HUES6 (cell line): ENCODE measurements around the gene LILRB2.
"Not testable (repeated sequence)": the region's sequence is repeated elsewhere in the genome, so short reads cannot be mapped to it uniquely, and the experiment has no call there.

Experiments
- H3K27ac ChIP-seq: 2 replicates; pipeline ENCODE4 v1.7.0; 2013; ENCODE audit warnings: low read depth, mild to moderate bottlenecking, low read length, inconsistent platforms
- H3K27me3 ChIP-seq: 2 replicates; pipeline ENCODE4 v1.6.1; 2013; ENCODE audit warnings: low read length; ENCODE audit not compliant: control insufficient read depth, insufficient read depth
- H3K36me3 ChIP-seq: 2 replicates; pipeline ENCODE4 v1.6.1; 2013; ENCODE audit warnings: low read length; ENCODE audit not compliant: control insufficient read depth, insufficient read depth
- H3K4me1 ChIP-seq: 2 replicates; pipeline ENCODE4 v1.6.1; 2013; ENCODE audit warnings: low read length; ENCODE audit not compliant: control insufficient read depth, insufficient read depth
- H3K4me3 ChIP-seq: 2 replicates; pipeline ENCODE4 v1.5.1; 2013; ENCODE audit warnings: low read depth, low read length
- H3K9ac ChIP-seq: one replicate; pipeline ENCODE4 v1.6.1; 2013; ENCODE audit warnings: mild to moderate bottlenecking, low read length
- H3K9me3 ChIP-seq: 2 replicates; pipeline ENCODE4 v1.6.1; 2013; ENCODE audit warnings: low read depth, low read length; ENCODE audit not compliant: control insufficient read depth, insufficient read depth

Gene LILRB2

DNA sequence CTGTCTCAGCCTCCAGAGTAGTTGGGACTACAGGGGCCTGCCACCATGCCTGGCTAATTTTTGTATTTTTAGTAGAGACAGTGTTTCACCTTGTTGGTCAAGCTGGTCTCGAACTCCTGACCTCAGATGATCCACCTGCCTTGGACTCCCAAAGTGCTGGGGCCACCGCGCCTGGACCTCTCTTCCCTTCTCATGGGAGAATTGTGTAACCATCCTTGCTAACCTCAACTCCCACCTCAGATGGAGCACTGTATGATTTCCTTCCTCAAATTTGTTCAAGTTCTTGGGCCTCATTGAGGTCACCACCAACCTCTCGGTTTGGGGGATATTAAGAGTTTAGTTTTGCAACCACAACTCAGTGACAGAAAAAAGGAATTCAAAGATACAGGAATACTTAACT, 21.3 kb upstream of the LILRB2 start:
- Histone ChIP-seq H3K27ac (no peak overlapping the region), H3K9ac (no peak overlapping the region), H3K27me3 (peaks cover 41% of the 10 kb centered on the region), H3K4me1 (no peaks in the 10 kb centered on the region), H3K4me3 (no peak overlapping the region), H3K9me3 (no peaks in the 10 kb centered on the region), H3K36me3 (no peaks in the 10 kb centered on the region)

DNA sequence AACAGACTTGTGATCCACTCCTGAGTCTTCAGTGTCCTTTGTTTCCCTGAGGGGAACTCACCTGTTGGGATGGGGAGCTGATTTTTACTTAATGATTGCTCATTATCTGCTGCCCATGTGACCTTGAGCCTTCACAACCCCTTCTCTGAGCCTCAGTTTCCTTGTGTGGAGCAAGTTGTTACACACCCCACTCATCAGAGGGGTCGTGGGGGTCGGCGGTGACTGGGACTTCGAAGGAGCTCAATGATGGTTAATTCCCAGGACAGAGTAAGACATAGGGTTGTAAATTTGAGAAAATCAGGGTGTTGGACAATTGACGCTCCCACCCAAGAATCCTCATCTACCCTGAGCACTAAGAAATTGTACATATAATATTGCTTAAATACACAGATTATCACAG, 18.6 kb upstream of the LILRB2 start:
- peaks cover 37% of the 10 kb centered on the region for H3K27me3 ChIP-seq
- no peaks in the 10 kb centered on the region for H3K9me3 ChIP-seq
- no peaks in the 10 kb centered on the region for H3K36me3 ChIP-seq
- H3K4me1 ChIP-seq = no peaks in the 10 kb centered on the region
- H3K9ac ChIP-seq = no peak overlapping the region
- H3K4me3 ChIP-seq = no peak overlapping the region
- no peak overlapping the region for H3K27ac ChIP-seq

DNA sequence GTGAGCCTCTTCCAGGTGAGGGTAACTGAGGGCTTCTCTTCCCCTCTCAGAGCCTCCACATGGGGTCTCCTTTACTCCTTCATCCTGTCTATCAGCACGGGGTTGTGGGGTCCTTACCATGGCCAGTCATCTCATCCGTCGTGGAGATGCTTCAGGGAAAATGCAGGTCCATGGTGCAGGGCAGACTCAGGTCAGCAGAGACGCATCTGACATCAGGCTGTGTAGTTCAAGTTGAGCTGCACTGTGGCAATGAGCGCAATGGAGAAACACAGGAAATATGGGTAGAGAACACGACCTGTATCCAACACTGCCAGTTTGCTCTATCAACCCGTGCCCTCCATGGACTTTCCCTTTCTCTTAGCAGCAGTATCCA, 18.2 kb upstream of the LILRB2 start:
- no peak overlapping the region for H3K4me3 ChIP-seq
- H3K9ac ChIP-seq = no peak overlapping the region

DNA sequence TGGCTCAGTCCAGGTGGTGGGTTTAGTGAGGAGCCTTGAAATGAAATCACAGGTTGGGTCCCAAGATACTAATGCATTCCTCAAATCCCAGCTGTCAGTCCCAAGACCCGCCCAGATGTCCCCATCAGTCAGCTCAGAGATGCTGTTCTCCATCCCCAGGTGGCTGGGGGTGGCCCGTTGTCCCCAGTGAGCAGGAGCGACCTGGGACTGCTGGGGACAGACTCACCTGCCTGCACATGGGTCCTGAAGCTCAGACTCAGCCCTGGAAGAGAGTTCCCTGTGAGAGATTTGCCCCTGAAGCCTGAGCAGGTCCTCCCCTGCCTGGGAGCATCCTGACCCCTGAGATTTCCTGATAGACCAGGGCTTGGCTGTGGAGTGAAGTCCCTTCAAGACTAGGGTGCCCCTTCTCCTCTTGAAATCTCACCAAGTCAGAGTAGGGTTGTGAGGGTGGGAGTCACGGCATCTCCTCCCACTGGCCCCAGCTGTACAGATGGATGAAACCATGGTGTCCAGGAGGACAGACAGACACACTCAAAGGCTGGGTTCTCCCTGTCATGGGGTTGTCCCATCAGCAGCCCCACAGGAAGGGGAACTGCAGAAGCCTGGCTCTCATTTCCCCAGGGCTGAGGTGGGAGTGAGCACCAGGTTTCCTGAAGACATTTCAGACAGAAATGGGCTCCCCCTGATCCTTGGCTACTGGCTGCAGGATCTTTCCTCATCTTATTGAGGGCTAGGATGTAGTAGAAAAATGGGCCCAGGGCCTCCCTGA, 17.6 kb upstream of the LILRB2 start:
- peaks cover 47% of the 10 kb centered on the region for H3K27me3 ChIP-seq
- no peak overlapping the region for H3K9ac ChIP-seq
- H3K36me3 ChIP-seq = no peaks in the 10 kb centered on the region
- H3K9me3 ChIP-seq = no peaks in the 10 kb centered on the region
- H3K27ac ChIP-seq = no peak overlapping the region
- no peak overlapping the region for H3K4me3 ChIP-seq
- no peaks in the 10 kb centered on the region for H3K4me1 ChIP-seq

More for the DNA sequence above, 18.2 kb upstream of the LILRB2 start:
- Histone ChIP-seq H3K36me3 (no peaks in the 10 kb centered on the region), H3K9me3 (no peaks in the 10 kb centered on the region), H3K27me3 (peaks cover 41% of the 10 kb centered on the region), H3K27ac (no peak overlapping the region), H3K4me1 (no peaks in the 10 kb centered on the region)

DNA sequence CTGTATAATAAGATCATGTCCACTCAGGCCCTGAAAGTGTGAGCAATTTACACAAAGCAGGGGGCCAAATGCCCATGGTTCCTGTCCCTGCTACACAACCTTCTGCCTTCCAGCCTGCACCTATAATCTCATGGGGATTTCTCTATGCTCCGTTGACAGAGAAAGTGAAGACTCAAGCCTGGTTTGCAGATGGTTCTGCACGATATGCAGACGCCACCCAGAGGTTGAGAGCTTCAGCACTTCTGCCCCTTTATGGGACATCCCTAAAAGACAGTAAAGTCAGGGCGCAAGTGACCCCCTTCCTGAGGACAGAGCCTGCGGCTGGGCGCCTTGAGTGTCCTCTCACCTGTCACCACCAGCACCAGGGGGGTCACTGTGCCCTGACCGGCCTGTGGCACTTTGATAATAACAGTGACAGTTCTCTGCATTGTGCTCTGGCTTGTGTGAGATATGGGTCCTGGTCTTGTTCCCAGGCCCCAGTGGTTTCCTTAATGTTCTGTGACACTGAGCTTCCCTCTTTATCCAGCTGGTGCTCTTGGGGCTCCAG, 16.9 kb upstream of the LILRB2 start:
- Histone ChIP-seq H3K4me3 (no peak overlapping the region), H3K36me3 (no peaks in the 10 kb centered on the region), H3K27me3 (peaks cover 54% of the 10 kb centered on the region)

DNA sequence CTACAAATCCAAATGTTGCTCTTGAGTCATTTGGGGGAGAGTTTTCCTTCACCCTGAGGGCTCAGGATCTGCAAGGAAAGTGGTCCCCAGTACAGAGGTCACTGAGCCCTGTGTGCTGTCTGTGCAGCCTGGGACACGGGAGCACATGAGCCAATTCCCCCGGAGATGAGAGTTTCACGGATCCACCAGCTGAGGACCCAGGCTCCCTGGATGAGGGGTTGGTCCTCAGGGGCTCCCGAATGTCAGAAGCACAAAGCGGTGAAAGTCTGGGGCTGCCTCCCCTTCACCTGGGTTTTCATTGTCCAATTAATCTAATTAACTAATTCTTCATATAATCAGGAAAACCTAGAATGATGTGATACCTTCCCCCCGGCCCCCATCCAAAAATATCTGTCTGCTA, 13.6 kb upstream of the LILRB2 start:
- H3K27ac ChIP-seq = no peak overlapping the region
- no peaks in the 10 kb centered on the region for H3K36me3 ChIP-seq
- no peaks in the 10 kb centered on the region for H3K9me3 ChIP-seq
- no peak overlapping the region for H3K4me3 ChIP-seq
- H3K27me3 ChIP-seq = peaks cover 41% of the 10 kb centered on the region
- H3K4me1 ChIP-seq = no peaks in the 10 kb centered on the region
- H3K9ac ChIP-seq = no peak overlapping the region

More for the DNA sequence above, 16.9 kb upstream of the LILRB2 start:
- H3K9me3 ChIP-seq = no peaks in the 10 kb centered on the region
- no peaks in the 10 kb centered on the region for H3K4me1 ChIP-seq
- no peak overlapping the region for H3K9ac ChIP-seq
- H3K27ac ChIP-seq = no peak overlapping the region

DNA sequence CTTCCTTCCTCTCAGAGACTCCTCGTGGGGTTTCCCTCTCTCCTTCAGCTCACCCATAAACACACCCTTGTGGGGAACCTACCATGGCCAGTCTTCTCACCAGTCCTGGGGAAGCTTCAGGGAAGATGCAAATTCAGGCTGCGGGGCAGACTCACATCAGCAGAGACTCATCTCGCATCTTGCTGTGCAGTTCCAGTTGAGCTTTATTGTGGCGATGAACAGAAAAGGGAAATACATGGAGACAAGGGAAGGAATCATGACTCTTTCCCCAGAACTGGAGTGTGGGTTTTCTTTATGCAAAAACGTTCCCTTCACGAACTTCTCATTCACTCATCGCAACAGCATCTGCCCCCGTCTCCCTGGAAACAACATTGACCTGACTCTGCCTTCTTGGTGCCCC, 8.2 kb upstream of the LILRB2 start:
- not testable (repeated sequence) for H3K27ac ChIP-seq, H3K9ac ChIP-seq, H3K36me3 ChIP-seq, H3K4me1 ChIP-seq, H3K9me3 ChIP-seq, H3K4me3 ChIP-seq
- peaks cover 18% of the 10 kb centered on the region for H3K27me3 ChIP-seq

DNA sequence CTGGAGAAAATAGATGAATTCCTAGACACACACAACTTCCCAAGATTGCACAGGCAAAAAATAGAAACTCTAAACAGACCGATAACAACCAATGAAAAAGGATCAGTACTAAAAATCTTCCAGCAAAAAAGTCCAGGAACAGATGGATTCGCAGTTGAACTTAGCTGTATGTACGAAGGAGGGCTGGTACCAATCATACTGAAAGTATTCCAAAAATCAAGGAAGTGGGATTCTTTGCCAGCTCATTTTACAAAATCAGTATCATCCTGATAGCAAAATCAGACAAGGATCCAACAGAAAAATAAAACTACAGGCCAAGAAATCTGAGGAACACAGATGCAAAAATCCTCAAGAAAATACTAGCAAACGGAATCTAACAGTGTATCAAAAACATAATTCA, 6.5 kb upstream of the LILRB2 start:
- no peak overlapping the region for H3K27ac ChIP-seq
- H3K4me1 ChIP-seq = no peaks in the 10 kb centered on the region
- no peaks in the 10 kb centered on the region for H3K36me3 ChIP-seq
- H3K9ac ChIP-seq = no peak overlapping the region
- peaks cover 4% of the 10 kb centered on the region; the same call in 1 of the 2 replicates for H3K27me3 ChIP-seq
- H3K9me3 ChIP-seq = no peaks in the 10 kb centered on the region
- no peak overlapping the region for H3K4me3 ChIP-seq

DNA sequence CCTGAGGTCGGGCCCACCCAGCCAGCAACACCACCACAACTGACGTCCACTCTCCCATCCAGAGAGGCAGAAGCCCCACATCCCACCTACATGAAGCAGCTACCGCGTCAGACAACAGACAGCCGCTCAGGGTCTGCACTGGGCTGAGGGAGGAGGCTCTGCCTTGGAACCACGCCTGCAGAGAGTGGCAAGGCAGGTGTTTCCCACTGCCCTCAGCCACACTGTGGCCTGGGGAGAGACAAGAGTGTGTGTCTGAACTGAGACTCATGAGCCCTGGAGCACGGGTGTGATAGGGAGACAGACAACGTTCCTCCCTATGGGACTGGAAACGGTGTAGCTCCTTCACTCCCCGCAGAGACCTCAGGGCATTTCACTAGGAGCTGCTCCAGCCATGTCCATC, 5.4 kb upstream of the LILRB2 start:
- not testable (repeated sequence) for H3K36me3 ChIP-seq, H3K9me3 ChIP-seq, H3K27ac ChIP-seq, H3K4me1 ChIP-seq, H3K27me3 ChIP-seq, H3K4me3 ChIP-seq, H3K9ac ChIP-seq

DNA sequence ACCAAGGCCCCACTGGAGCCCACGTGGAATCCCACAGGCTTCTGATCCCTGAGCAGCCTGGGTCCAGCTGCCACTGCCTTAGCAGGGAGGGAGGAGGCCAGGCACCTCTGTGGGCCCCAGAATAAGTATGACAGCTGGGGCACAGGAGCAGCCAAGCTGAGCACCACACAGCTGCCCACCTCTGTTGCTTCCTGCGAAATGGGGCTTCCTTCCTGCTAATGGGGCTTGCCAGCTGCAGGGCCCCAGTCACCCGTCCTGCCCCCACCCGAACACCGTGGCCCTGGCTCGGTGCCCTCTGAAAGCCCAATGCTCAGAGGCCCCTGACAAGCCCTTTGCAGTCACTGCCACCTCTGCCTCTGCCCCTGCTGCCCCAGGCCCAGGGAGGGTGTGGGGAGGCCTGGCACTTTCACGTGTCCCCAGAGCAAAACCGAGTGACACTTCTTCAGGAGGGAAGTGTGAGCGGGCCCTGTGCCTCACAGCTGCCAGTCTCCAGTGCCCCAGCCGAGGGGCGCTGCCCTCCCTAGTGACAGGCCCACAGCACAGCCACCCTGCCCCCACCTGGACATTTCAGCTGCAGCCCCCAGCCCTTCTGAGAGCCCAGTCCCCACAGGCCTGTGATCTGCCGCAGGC, 4.6 kb upstream of the LILRB2 start:
- peaks cover 13% of the 10 kb centered on the region for H3K27me3 ChIP-seq
- H3K9ac ChIP-seq, H3K4me3 ChIP-seq, H3K9me3 ChIP-seq, H3K36me3 ChIP-seq, H3K4me1 ChIP-seq, H3K27ac ChIP-seq: not testable (repeated sequence)

DNA sequence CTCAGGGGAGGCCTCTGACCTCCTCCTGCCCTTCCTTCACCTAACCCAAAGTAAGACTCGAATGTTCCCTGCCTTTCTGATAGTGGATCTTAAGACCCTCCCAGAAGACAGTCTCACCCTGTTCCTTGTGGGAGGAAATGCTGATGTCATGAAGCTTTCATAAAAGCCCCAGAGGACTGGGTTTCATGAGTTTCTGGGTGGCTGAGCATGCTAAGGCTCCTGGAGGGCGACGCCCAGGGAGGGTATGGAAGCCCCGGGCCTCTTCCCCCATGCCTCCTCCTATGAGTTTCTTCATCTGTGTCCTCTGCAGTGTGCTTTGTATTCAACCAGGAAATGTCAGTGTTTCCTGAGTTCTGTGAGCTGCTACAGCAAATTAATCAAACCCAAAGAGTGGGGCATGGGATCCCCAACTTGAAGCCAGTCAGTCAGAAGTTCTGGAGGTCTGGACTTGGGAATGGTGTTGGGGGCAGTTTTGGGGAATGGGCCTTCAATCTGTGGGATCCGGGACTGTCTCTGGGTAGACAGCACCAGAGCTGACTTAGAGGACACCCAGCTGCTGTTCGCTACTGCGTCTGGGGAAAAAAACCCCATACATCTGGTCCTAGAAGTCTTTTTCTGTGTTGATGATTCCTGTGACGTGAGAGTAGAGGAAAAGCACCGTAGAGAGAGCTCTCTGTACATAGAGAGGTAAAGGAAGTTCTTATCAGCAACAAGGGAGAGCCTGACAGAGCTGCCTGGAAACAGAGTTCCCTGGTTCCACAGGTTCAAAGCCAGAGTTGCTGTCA, 2.0 kb upstream of the LILRB2 start:
- no peaks in the 10 kb centered on the region for H3K9me3 ChIP-seq
- H3K27ac ChIP-seq = no peak overlapping the region
- no peaks in the 10 kb centered on the region for H3K36me3 ChIP-seq
- no peak overlapping the region for H3K4me3 ChIP-seq
- H3K27me3 ChIP-seq = peaks cover 21% of the 10 kb centered on the region
- H3K9ac ChIP-seq = no peak overlapping the region
- H3K4me1 ChIP-seq = no peaks in the 10 kb centered on the region
